IMR-90 (cell line): Measurements from ENCODE around the gene SULT1B1. TPM values are rescaled to one million over a fixed set of nuclear protein-coding genes. Genes with fewer than 3 reads are reported as not detected.

Source experiments
- ATAC-seq: fragments of 200-7000 bp; cut with Tn5 transposase; 2 replicates; pipeline ENCODE4 v1.9.1; 2020; ENCODE audit warnings: low read depth, mild to moderate bottlenecking, moderate library complexity
- BruUV-seq: library from RNA; stranded (reverse); fragments of 400-500 nt; replicated peaks from 2 replicates; lab custom pipeline; 2021; lab: Mats Ljungman, UMichigan
- CTCF ChIA-PET: fragments of 300-600 bp; formaldehyde crosslinking; extraction: SDS; loops from one replicate; lab custom pipeline; 2021; ENCODE audit warnings: antibody characterized with exemption; lab: Yijun Ruan, JAX
- POLR2A ChIA-PET: fragments of 300-600 bp; sonication (Branson Sonifier 250); formaldehyde crosslinking; loops from one replicate; lab custom pipeline; 2022; ENCODE audit warnings: antibody characterized with exemption; ENCODE audit not compliant: unreplicated experiment; lab: Charles Lee
- DNase-seq: peaks from one replicate; pipeline ENCODE4 v3.0.0; 2013
- H2AFZ ChIP-seq: replicated peaks from 2 replicates; pipeline ENCODE3; 2013; ENCODE audit warnings: low read length, mild to moderate bottlenecking; ENCODE audit not compliant: poor library complexity
- H2AK5ac ChIP-seq: 2 replicates; pipeline ENCODE4 v1.6.1; 2013; ENCODE audit warnings: low read depth, low read length, inconsistent platforms
- H2AK9ac ChIP-seq: replicated peaks from 2 replicates; pipeline ENCODE3; 2013; ENCODE audit warnings: mild to moderate bottlenecking, low read depth, low read length, moderate library complexity; ENCODE audit not compliant: poor library complexity
- H2BK120ac ChIP-seq: 2 replicates; pipeline ENCODE4 v1.6.1; 2013; ENCODE audit warnings: low read depth, low read length, inconsistent platforms
- H2BK15ac ChIP-seq: 3 replicates; pipeline ENCODE4 v1.6.1; 2013; ENCODE audit warnings: low read depth, low read length, inconsistent platforms
- H2BK20ac ChIP-seq: 2 replicates; pipeline ENCODE4 v1.6.1; 2013; ENCODE audit warnings: low read depth, mild to moderate bottlenecking, inconsistent platforms, low read length, moderate library complexity
- H2BK5ac ChIP-seq: 2 replicates; pipeline ENCODE4 v1.6.1; 2013; ENCODE audit warnings: mild to moderate bottlenecking, low read depth, low read length, inconsistent platforms; ENCODE audit not compliant: poor library complexity, severe bottlenecking
- H3K14ac ChIP-seq: replicated peaks from 2 replicates; pipeline ENCODE4 v1.6.1; 2013; ENCODE audit warnings: low read depth, low read length, inconsistent platforms
- H3K18ac ChIP-seq: 2 replicates; pipeline ENCODE4 v1.6.1; 2013; ENCODE audit warnings: low read depth, low read length, control low read depth
- H3K23ac ChIP-seq: 2 replicates; pipeline ENCODE4 v1.6.1; 2013; ENCODE audit warnings: low read depth, low read length, inconsistent platforms
- H3K27ac ChIP-seq: 2 replicates; pipeline ENCODE4 v1.5.1; 2013; ENCODE audit warnings: mild to moderate bottlenecking, control low read depth, low read length; ENCODE audit not compliant: insufficient read depth
- H3K27me3 ChIP-seq: 2 replicates; pipeline ENCODE4 v1.6.1; 2013; ENCODE audit warnings: low read length; ENCODE audit not compliant: control insufficient read depth, insufficient read depth
- H3K36me3 ChIP-seq: 2 replicates; pipeline ENCODE4 v1.6.1; 2013; ENCODE audit warnings: low read length, mixed read lengths; ENCODE audit not compliant: control insufficient read depth, insufficient read depth
- H3K4ac ChIP-seq: 2 replicates; pipeline ENCODE4 v1.6.1; 2013; ENCODE audit warnings: low read depth, low read length, inconsistent platforms
- H3K4me1 ChIP-seq: 2 replicates; pipeline ENCODE4 v1.6.1; 2013; ENCODE audit warnings: low read length, mixed read lengths; ENCODE audit not compliant: control insufficient read depth, insufficient read depth
- H3K4me2 ChIP-seq: 2 replicates; pipeline ENCODE4 v1.6.1; 2013; ENCODE audit warnings: low read depth, mild to moderate bottlenecking, control low read depth, low read length, moderate library complexity
- H3K4me3 ChIP-seq: 2 replicates; pipeline ENCODE4 v1.5.1; 2013; ENCODE audit warnings: low read depth, mild to moderate bottlenecking, control low read depth, low read length, moderate library complexity; ENCODE audit not compliant: insufficient read depth
- H3K56ac ChIP-seq: 2 replicates; pipeline ENCODE4 v1.6.1; 2013; ENCODE audit warnings: low read length, inconsistent platforms; ENCODE audit not compliant: insufficient read depth; ENCODE audit errors: extremely low read depth
- H3K79me1 ChIP-seq, 2 experiments: 2 replicates each; pipeline ENCODE4 v1.6.1; 2013; ENCODE audit warnings: low read length in 2 of 2, inconsistent platforms in 1 of 2, low read depth in 1 of 2
- H3K9ac ChIP-seq: 2 replicates; pipeline ENCODE4 v1.6.1; 2013; ENCODE audit warnings: low read depth, low read length, control low read depth
- H3K9me1 ChIP-seq: 2 replicates; pipeline ENCODE4 v1.6.1; 2013; ENCODE audit warnings: low read length, inconsistent platforms; ENCODE audit not compliant: insufficient read depth
- H3K9me3 ChIP-seq: 2 replicates; pipeline ENCODE4 v1.6.1; 2013; ENCODE audit warnings: low read length; ENCODE audit not compliant: control insufficient read depth, insufficient read depth
- H4K20me1 ChIP-seq: 2 replicates; pipeline ENCODE4 v1.6.1; 2013; ENCODE audit warnings: low read length, inconsistent platforms; ENCODE audit not compliant: insufficient read depth
- H4K5ac ChIP-seq: 2 replicates; pipeline ENCODE4 v1.6.1; 2013; ENCODE audit warnings: mild to moderate bottlenecking, low read depth, low read length, control low read depth
- H4K8ac ChIP-seq, 2 experiments: 2 replicates each; pipeline ENCODE4 v1.6.1; 2013; ENCODE audit warnings: low read depth in 2 of 2, low read length in 2 of 2, control low read depth in 1 of 2, inconsistent platforms in 1 of 2
- H4K91ac ChIP-seq: 2 replicates; pipeline ENCODE4 v1.6.1; 2013; ENCODE audit warnings: low read depth, low read length, inconsistent platforms; ENCODE audit not compliant: insufficient read depth
- BHLHE40 ChIP-seq: fragments of 150-350 bp; IDR thresholded peaks from 2 replicates; pipeline ENCODE4 v1.6.1; 2016; ENCODE audit warnings: mild to moderate bottlenecking, low read depth, low read length
- CEBPB ChIP-seq: IDR thresholded peaks from 2 replicates; pipeline ENCODE4 v1.6.1; 2012; ENCODE audit warnings: low read depth, low read length, improper control_type of control experiment
- CHD1 ChIP-seq: IDR thresholded peaks from 2 replicates; pipeline ENCODE4 v1.6.1; 2012; ENCODE audit warnings: low read depth, low read length, improper control_type of control experiment
- FOS ChIP-seq: fragments of 150-350 bp; IDR thresholded peaks from 2 replicates; pipeline ENCODE4 v1.6.1; 2016; ENCODE audit warnings: low read depth, low read length
- MAFK ChIP-seq: IDR thresholded peaks from 2 replicates; pipeline ENCODE4 v1.6.1; 2012; ENCODE audit warnings: low read depth, low read length, improper control_type of control experiment
- MAZ ChIP-seq: IDR thresholded peaks from 2 replicates; pipeline ENCODE4 v1.6.1; 2012; ENCODE audit warnings: low read depth, mild to moderate bottlenecking, low read length, improper control_type of control experiment, moderate library complexity, borderline replicate concordance
- MXI1 ChIP-seq: IDR thresholded peaks from 2 replicates; pipeline ENCODE4 v1.6.1; 2012; ENCODE audit warnings: low read depth, mild to moderate bottlenecking, low read length, moderate library complexity, borderline replicate concordance
- NFE2L2 ChIP-seq: fragments of 150-350 bp; IDR thresholded peaks from 2 replicates; pipeline ENCODE4 v1.6.1; 2016; ENCODE audit warnings: low read depth, mild to moderate bottlenecking, low read length
- POLR2A ChIP-seq: IDR thresholded peaks from 2 replicates; pipeline ENCODE4 v1.6.1; 2012; ENCODE audit warnings: mild to moderate bottlenecking, low read depth, low read length
- RCOR1 ChIP-seq: IDR thresholded peaks from 2 replicates; pipeline ENCODE4 v1.6.1; 2012; ENCODE audit warnings: mild to moderate bottlenecking, low read length, improper control_type of control experiment; ENCODE audit not compliant: insufficient replicate concordance
- RFX5 ChIP-seq: IDR thresholded peaks from 2 replicates; pipeline ENCODE4 v1.8.0; 2012; ENCODE audit warnings: low read depth, mild to moderate bottlenecking, low read length, moderate library complexity
- SMC3 ChIP-seq: fragments of 150-350 bp; IDR thresholded peaks from 2 replicates; pipeline ENCODE4 v1.6.1; 2016; ENCODE audit warnings: low read depth, mild to moderate bottlenecking, antibody characterized with exemption, low read length, moderate library complexity
- whole genome bisulfite sequencing, 2 experiments: methylation state at CpG; one replicate each; pipeline versions ENCODE4 v1.1.5 to v1.1.7; 2013; ENCODE audit warnings: missing lambda C conversion rate in 2 of 2; ENCODE audit not compliant: insufficient read length in 1 of 2; ENCODE audit errors: extremely low coverage in 2 of 2; 5-methylcytosine and 5-hydroxymethylcytosine counted together
- dilution Hi-C: fragments of 300-500 bp; cut with HindIII; formaldehyde crosslinking; loops from one replicate; pipeline ENCODE4 v1.14.3; 2018; ENCODE audit warnings: low sequenced_read_pairs; ENCODE audit not compliant: unreplicated experiment
- in situ Hi-C: fragments of 300-500 bp; cut with MboI; formaldehyde crosslinking; loops from 3 replicates; pipeline ENCODE4 v1.14.3; 2019; ENCODE audit warnings: low sequenced_read_pairs, inconsistent platforms, mixed read lengths
- intact Hi-C: fragments of 100-400 bp; cut with micrococcal nuclease; formaldehyde crosslinking; loops from 2 replicates; pipeline ENCODE4 v1.10.0; 2022
- polyA plus RNA-seq, 3 experiments: library from polyadenylated mRNA; depleted of rRNA; stranded (reverse); fragments of >200 nt; gene quantifications; 2 replicates each; pipeline ENCODE4 v1.2.3, GENCODE V29; 2012; ENCODE audit warnings: low replicate concordance in 1 of 3
- total RNA-seq: library from RNA; depleted of rRNA; stranded (reverse); fragments of >200 nt; gene quantifications from 2 replicates; pipeline ENCODE4 v1.2.3, GENCODE V29; 2012
- TF ChIP-seq, protein P1 (sequence below): fragments of 150-350 bp; IDR thresholded peaks from 2 replicates; pipeline ENCODE4 v1.6.1; 2017; ENCODE audit warnings: mild to moderate bottlenecking, antibody characterized with exemption, low read length, low read depth
- TF ChIP-seq, protein P2 (sequence below): conservative IDR thresholded peaks from 2 replicates; pipeline ENCODE4 v1.5.1; 2012; ENCODE audit warnings: mild to moderate bottlenecking, low read depth, low read length, improper control_type of control experiment
- TF ChIP-seq, protein P3 (sequence below): fragments of 150-350 bp; IDR thresholded peaks from 2 replicates; pipeline ENCODE4 v1.6.1; 2016; ENCODE audit warnings: low read depth, mild to moderate bottlenecking, low read length, moderate library complexity, borderline replicate concordance

The SULT1B1 gene
- total and polyA plus RNA-seq, 2 of the 4 experiments (the other 2 are of a cell fraction), result 0.05 to 0.18 TPM

DNA sequence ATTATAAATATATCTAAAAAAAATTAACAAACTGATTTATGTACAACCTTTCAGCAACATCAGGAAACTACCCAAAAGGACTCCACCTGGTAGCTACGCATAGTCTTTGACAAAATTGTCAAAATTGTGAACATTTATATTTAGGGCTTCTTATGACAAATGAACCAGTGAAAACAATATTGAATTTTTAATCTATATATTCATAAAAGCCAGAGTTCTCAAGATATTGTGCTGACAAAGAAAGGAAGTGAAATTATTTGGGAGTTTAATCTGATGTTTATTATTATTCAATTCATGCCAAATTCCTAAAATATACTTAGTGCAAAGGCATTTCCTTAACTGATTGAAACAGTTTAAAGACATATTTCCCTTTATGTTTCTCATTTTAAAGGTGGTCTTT, 5.3 kb upstream of the SULT1B1 start:
- Histone ChIP-seq H3K56ac (no peak overlapping the region), H3K9me3 (no peaks in the 10 kb centered on the region), H3K18ac (no peak overlapping the region), H3K14ac (no peak overlapping the region), H3K27ac (no peak overlapping the region), H4K91ac (no peak overlapping the region), H3K4me3 (no peak overlapping the region), H2BK5ac (no peak overlapping the region), H3K36me3 (no peaks in the 10 kb centered on the region), H4K5ac (no peak overlapping the region), H2BK20ac (no peak overlapping the region), H2AK9ac (no peak overlapping the region), H3K9ac (no peak overlapping the region), H3K23ac (no peak overlapping the region), H3K4ac (no peak overlapping the region), H2AFZ (no peak overlapping the region), H2BK15ac (no peak overlapping the region), H3K9me1 (no peaks in the 10 kb centered on the region), H2AK5ac (no peak overlapping the region), H4K8ac (no peak overlapping the region), H2BK120ac (no peak overlapping the region), H3K4me2 (no peak overlapping the region), H3K4me1 (no peaks in the 10 kb centered on the region), H4K20me1 (no peaks in the 10 kb centered on the region), H3K27me3 (no peaks in the 10 kb centered on the region), H3K79me1 (no peaks in the 10 kb centered on the region)
- POLR2A ChIA-PET, result no interaction called here
- ATAC-seq (no peak), DNase-seq (no peak)
- dilution Hi-C loops, result no loop called here
- in situ Hi-C loops, result no loop called here
- CTCF ChIA-PET, result no interaction called here
- BruUV-seq, result no TSS peak
- no CpG with 5 or more reads among the region's 1 CpG for WGBS, 2 experiments
- intact Hi-C loops, result no loop called here
- TF ChIP-seq MXI1 (no peak), FOS (no peak), SMC3 (no peak), CHD1 (no peak), MAZ (no peak), RCOR1 (no peak), BHLHE40 (no peak), MAFK (no peak), RFX5 (no peak), CEBPB (no peak), POLR2A (no peak), NFE2L2 (no peak)
- TF ChIP-seq, protein P1, sequence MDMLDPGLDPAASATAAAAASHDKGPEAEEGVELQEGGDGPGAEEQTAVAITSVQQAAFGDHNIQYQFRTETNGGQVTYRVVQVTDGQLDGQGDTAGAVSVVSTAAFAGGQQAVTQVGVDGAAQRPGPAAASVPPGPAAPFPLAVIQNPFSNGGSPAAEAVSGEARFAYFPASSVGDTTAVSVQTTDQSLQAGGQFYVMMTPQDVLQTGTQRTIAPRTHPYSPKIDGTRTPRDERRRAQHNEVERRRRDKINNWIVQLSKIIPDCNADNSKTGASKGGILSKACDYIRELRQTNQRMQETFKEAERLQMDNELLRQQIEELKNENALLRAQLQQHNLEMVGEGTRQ, result no peak
- TF ChIP-seq, protein P2, sequence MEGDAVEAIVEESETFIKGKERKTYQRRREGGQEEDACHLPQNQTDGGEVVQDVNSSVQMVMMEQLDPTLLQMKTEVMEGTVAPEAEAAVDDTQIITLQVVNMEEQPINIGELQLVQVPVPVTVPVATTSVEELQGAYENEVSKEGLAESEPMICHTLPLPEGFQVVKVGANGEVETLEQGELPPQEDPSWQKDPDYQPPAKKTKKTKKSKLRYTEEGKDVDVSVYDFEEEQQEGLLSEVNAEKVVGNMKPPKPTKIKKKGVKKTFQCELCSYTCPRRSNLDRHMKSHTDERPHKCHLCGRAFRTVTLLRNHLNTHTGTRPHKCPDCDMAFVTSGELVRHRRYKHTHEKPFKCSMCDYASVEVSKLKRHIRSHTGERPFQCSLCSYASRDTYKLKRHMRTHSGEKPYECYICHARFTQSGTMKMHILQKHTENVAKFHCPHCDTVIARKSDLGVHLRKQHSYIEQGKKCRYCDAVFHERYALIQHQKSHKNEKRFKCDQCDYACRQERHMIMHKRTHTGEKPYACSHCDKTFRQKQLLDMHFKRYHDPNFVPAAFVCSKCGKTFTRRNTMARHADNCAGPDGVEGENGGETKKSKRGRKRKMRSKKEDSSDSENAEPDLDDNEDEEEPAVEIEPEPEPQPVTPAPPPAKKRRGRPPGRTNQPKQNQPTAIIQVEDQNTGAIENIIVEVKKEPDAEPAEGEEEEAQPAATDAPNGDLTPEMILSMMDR, result no peak
- TF ChIP-seq, protein P3, sequence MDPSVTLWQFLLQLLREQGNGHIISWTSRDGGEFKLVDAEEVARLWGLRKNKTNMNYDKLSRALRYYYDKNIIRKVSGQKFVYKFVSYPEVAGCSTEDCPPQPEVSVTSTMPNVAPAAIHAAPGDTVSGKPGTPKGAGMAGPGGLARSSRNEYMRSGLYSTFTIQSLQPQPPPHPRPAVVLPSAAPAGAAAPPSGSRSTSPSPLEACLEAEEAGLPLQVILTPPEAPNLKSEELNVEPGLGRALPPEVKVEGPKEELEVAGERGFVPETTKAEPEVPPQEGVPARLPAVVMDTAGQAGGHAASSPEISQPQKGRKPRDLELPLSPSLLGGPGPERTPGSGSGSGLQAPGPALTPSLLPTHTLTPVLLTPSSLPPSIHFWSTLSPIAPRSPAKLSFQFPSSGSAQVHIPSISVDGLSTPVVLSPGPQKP, result no peak
